ENCODE data around the gene CCNY.

Gene CCNY

GRCh38 chr10:35336084-35336831 is at the start of gene CCNY:
Gene CCNY, plus strand, starts transcription at chr10:35336509. Its CDS starts 545 bp downstream, at chr10:35337054.
- H3K27me3 ChIP-seq (ENCODE audit: insufficient read depth, low read depth): no peaks in the 10 kb centered on the region; the same call in 1 of the 2 replicates
- H3K9ac ChIP-seq: peak within 1 kb of the TSS; percentile 74; the same call in 1 of the 2 replicates
- H3K36me3 ChIP-seq (ENCODE audit: insufficient read depth): no peaks in the 10 kb centered on the region
- peaks cover 38% of the 10 kb centered on the region for H3K79me2 ChIP-seq (ENCODE audit: insufficient read depth, low read depth)
- peak within 1 kb of the TSS; percentile 91 for H3K4me2 ChIP-seq
- peaks cover 35% of the 10 kb centered on the region for H3K4me1 ChIP-seq (ENCODE audit: low read depth, poor library complexity, severe bottlenecking)
- H2AFZ ChIP-seq (ENCODE audit: low read depth): peak within 1 kb of the TSS; percentile 77
- no peak for TF ChIP-seq CTCF (conservative IDR thresholded peaks at IDR 0.05; ENCODE audit: low read depth, low read length)
- H4K20me1 ChIP-seq (ENCODE audit: insufficient read depth): no peaks in the 10 kb centered on the region
- peak within 1 kb of the TSS; percentile 50 for H3K4me3 ChIP-seq (IDR thresholded peaks at IDR 0.05; ENCODE audit: insufficient read depth, low read depth, low read length)
- peak within 1 kb of the TSS; percentile 37; the same call in 1 of the 2 replicates for H3K27ac ChIP-seq

DNA sequence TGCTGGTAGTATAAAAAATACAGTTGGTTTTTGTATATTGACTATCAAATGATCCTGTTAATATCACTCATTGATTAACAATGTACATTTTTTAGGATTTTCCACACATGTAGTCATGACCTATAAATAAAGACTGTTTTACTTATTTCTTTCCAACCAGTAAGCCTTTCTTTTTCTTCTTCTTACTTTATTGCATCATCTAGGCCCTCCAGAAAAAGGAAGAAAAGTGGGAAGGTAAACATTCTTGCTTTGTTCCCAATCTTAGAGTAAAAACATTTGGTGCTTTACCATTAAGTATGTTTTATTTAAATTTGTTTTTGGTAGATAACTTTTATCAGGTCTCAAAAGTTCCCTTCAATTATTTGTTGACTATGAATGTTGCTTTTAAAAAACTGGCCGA is 47.1 kb upstream of the CCNY start:
- H2AFZ ChIP-seq (ENCODE audit: low read depth): no peak overlapping the region
- no peaks in the 10 kb centered on the region for H4K20me1 ChIP-seq (ENCODE audit: insufficient read depth)
- H3K4me3 ChIP-seq (IDR thresholded peaks at IDR 0.05; ENCODE audit: insufficient read depth, low read depth, low read length): no peak overlapping the region
- H3K4me1 ChIP-seq (ENCODE audit: low read depth, poor library complexity, severe bottlenecking): no peaks in the 10 kb centered on the region
- no peaks in the 10 kb centered on the region for H3K27me3 ChIP-seq (ENCODE audit: insufficient read depth, low read depth)
- H3K36me3 ChIP-seq (ENCODE audit: insufficient read depth): no peaks in the 10 kb centered on the region
- no peak overlapping the region for H3K27ac ChIP-seq
- H3K79me2 ChIP-seq (ENCODE audit: insufficient read depth, low read depth): no peaks in the 10 kb centered on the region
- H3K4me2 ChIP-seq: no peak overlapping the region
- no peak for TF ChIP-seq CTCF (conservative IDR thresholded peaks at IDR 0.05; ENCODE audit: low read depth, low read length)
- H3K9ac ChIP-seq: no peak overlapping the region

GRCh38 chr10:35294506-35294905 is 41.8 kb upstream of the CCNY start:
- Histone ChIP-seq H3K4me3 (IDR thresholded peaks at IDR 0.05; ENCODE audit: insufficient read depth, low read depth, low read length) (no peak overlapping the region), H3K4me1 (ENCODE audit: low read depth, poor library complexity, severe bottlenecking) (no peaks in the 10 kb centered on the region), H3K9ac (no peak overlapping the region), H3K27ac (no peak overlapping the region), H3K36me3 (ENCODE audit: insufficient read depth) (no peaks in the 10 kb centered on the region), H2AFZ (ENCODE audit: low read depth) (no peak overlapping the region), H4K20me1 (ENCODE audit: insufficient read depth) (no peaks in the 10 kb centered on the region), H3K4me2 (no peak overlapping the region), H3K27me3 (ENCODE audit: insufficient read depth, low read depth) (no peaks in the 10 kb centered on the region), H3K79me2 (ENCODE audit: insufficient read depth, low read depth) (no peaks in the 10 kb centered on the region)
- no peak for TF ChIP-seq CTCF (conservative IDR thresholded peaks at IDR 0.05; ENCODE audit: low read depth, low read length)

DNA sequence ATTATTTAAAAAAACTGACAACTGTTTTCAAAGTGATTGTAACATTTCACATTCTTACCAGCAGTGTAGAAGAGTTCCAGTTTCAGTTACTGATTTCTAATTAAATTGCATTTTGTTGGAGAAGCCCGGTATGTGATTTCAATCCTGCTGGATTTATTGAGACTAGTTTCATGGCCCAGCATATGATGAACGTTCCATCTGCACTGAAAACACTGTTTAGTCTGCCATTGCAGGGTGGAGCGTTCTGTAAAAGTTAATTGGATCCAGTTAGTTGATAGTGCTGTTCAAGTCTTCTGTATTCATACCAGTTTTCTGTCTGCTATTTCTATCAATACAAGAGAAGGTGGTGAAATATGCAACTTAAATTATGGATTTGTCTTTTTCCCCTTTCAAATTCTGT is 37.3 kb upstream of the CCNY start:
- no peaks in the 10 kb centered on the region for H3K79me2 ChIP-seq (ENCODE audit: insufficient read depth, low read depth)
- H3K4me1 ChIP-seq (ENCODE audit: low read depth, poor library complexity, severe bottlenecking): no peaks in the 10 kb centered on the region
- no peak overlapping the region for H3K4me2 ChIP-seq
- no peak overlapping the region for H3K9ac ChIP-seq
- H3K27ac ChIP-seq: no peak overlapping the region
- H3K27me3 ChIP-seq (ENCODE audit: insufficient read depth, low read depth): no peaks in the 10 kb centered on the region
- H3K36me3 ChIP-seq (ENCODE audit: insufficient read depth): no peaks in the 10 kb centered on the region
- H3K4me3 ChIP-seq (IDR thresholded peaks at IDR 0.05; ENCODE audit: insufficient read depth, low read depth, low read length): no peak overlapping the region
- no peaks in the 10 kb centered on the region for H4K20me1 ChIP-seq (ENCODE audit: insufficient read depth)
- no peak overlapping the region for H2AFZ ChIP-seq (ENCODE audit: low read depth)
- no peak for TF ChIP-seq CTCF (conservative IDR thresholded peaks at IDR 0.05; ENCODE audit: low read depth, low read length)

All from KMS-11 (cell line).